ENCODE measurements around the gene CPSF2.

CPSF2 gene

DNA sequence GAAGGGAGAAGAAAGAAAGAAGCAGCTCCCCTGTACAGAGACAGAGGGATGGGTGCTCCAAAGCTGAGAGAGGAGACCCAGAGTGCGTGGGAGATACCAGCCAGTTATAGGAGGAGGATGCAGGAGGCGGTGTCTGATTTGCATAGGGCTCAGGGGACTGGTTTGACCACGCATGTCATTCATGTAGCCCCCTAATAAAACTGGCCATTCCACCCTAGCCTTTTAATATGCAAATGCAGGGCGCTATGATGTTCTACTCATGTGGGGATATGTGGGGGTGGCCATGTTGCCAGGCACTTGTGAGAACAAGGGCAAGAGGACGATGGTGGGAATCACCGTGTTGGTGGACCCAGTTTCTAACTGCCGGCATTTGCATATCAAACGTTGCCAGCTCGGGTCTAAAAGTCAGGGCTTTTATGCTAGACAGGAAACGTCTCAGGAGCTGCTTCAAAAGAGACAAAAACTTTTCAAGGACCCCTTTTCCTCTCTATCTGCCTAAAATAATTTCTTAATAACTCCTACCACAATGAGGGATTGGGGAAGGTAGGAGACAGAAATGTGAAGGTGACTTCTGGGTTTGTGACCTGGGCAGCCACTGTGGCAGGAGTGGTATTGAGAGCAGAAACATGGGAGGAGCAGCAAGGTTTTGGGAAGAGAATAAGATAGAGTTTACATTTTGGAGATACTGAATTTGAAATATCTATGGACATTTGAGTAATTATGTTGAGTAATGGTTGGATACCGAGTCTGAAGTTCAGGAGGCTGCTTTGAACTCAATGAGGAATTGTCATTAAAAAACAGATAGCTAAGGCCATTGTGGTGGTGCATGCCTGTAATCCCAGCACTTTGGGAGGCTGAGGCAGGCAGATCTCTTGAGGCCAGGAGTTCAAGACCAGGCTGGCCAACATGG lies 13.2 kb upstream of the CPSF2 start:
- TF ChIP-seq POU2F2 (IDR thresholded peaks at IDR 0.05; ENCODE audit: low read depth, low read length) (peak; percentile 94), POLR2AphosphoS5 (IDR thresholded peaks at IDR 0.05; ENCODE audit: low read depth, low read length) (peak; percentile 29; the same call in 1 of the 2 replicates), SPI1 (IDR thresholded peaks at IDR 0.05; ENCODE audit: low read depth, low read length) (no peak)
- FAIRE-seq (peak; percentile 87), DNase-seq (ENCODE audit: insufficient read length, low spot score) (peak; percentile 13)

DNA sequence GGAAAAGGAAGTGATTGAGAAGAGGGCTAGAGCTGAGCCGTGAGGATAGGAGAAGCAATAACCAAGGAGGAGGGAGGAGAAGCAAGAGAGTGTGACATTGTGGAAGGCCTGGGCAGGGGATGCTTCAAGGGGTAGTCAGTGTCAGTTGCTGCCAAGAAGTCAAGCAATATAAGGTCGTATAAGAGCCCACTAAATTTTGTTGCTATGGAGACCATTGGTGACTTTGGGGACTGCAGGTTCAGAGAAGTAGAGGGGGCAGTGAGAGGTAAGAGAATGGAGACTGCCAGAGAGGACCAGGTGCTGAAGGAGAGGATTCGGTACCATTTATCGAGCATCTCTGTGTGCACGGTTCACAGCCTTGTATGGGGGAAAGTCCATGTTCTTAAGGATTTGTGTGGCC lies 12.3 kb upstream of the CPSF2 start:
- DNase-seq (ENCODE audit: insufficient read length, low spot score) (no peak), FAIRE-seq (no peak)
- TF ChIP-seq POLR2A (IDR thresholded peaks at IDR 0.05; ENCODE audit: low read depth, low read length), result no peak
- no peak for TF ChIP-seq POLR2AphosphoS5 (IDR thresholded peaks at IDR 0.05; ENCODE audit: low read depth, low read length)
- no peak for TF ChIP-seq PAX5 (IDR thresholded peaks at IDR 0.05; ENCODE audit: insufficient read depth, low read length, severe bottlenecking)
- no peak for TF ChIP-seq SPI1 (IDR thresholded peaks at IDR 0.05; ENCODE audit: low read depth, low read length)
- no peak for TF ChIP-seq TAF1 (IDR thresholded peaks at IDR 0.05; ENCODE audit: low read depth, low read length)
- no peak for TF ChIP-seq POU2F2 (IDR thresholded peaks at IDR 0.05; ENCODE audit: low read depth, low read length)

DNA sequence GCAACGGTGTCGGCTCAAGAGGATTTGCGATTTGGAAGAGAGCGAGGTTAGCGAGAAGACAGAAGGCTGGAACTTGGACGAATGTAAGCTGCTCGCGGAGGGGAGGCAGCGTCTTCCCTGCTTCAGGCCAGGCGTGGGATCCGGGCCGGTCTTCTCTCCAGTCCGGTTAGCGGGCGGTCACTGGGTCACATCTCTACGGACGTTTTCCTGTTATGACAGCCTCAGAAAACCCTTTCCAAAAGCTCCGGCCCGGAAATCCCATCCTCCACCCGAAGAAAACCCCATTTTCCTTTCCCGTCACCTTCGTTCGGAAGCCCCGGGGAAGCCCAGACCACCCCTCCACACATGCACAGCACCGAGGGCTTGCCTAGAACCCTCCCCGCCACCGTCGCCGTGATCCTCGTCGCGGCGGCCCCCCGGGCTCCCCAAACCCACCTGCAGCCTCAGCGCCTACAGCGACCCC lies 531 bp upstream of the CPSF2 start:
- TF ChIP-seq PAX5 (IDR thresholded peaks at IDR 0.05; ENCODE audit: insufficient read depth, low read length, severe bottlenecking), result no peak
- TF ChIP-seq POLR2A (IDR thresholded peaks at IDR 0.05; ENCODE audit: low read depth, low read length), result no peak; the same call in 1 of the 2 replicates
- no peak for TF ChIP-seq SPI1 (IDR thresholded peaks at IDR 0.05; ENCODE audit: low read depth, low read length)
- TF ChIP-seq POU2F2 (IDR thresholded peaks at IDR 0.05; ENCODE audit: low read depth, low read length), result no peak
- no peak for TF ChIP-seq POLR2AphosphoS5 (IDR thresholded peaks at IDR 0.05; ENCODE audit: low read depth, low read length)
- TF ChIP-seq TAF1 (IDR thresholded peaks at IDR 0.05; ENCODE audit: low read depth, low read length), result no peak
- peak; percentile 16 for FAIRE-seq
- DNase-seq (ENCODE audit: insufficient read length, low spot score), result no peak

DNA sequence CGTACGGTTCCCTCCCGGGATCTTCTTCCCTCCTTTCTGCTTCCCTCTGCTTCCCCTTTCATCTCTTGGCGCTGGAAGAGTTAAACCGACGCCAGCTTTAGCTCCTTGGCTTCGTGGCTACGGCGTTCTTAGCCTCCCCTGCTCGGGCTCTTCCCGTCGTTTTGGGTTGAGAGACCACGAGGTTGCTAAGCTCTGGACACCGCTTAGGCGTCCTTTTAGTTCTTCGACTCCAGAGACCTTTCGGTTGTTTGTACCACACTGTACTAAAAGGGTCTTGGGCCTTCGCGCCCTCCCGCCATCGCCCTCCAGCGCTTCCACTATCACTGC lies 545 bp downstream of the CPSF2 start:
- FAIRE-seq, result no peak

DNA sequence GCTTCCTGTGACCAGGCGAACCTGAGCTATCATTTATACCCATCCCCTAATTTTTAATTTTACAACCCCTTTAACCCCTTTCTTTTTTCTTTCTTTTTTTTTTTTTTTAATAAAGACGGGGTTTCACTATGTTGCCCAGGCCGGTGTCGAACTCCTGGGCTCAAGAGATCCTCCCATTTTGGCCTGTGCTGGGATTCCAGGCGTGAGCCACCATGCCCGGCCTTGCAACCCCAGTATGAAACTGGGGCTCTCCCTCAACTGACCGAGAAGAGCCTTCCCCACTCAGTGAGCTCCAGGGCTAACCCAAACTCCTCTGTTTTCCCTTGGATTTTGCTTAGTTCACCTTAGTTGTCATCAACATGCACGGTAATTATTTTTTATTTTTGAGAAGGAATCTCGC lies 992 bp downstream of the CPSF2 start:
- FAIRE-seq, result no peak
- TF ChIP-seq POLR2A (IDR thresholded peaks at IDR 0.05; ENCODE audit: low read depth, low read length) (no peak), PAX5 (IDR thresholded peaks at IDR 0.05; ENCODE audit: insufficient read depth, low read length, severe bottlenecking) (no peak), POLR2AphosphoS5 (IDR thresholded peaks at IDR 0.05; ENCODE audit: low read depth, low read length) (no peak), TAF1 (IDR thresholded peaks at IDR 0.05; ENCODE audit: low read depth, low read length) (no peak), POU2F2 (IDR thresholded peaks at IDR 0.05; ENCODE audit: low read depth, low read length) (no peak), SPI1 (IDR thresholded peaks at IDR 0.05; ENCODE audit: low read depth, low read length) (no peak)

More for the DNA sequence above, 545 bp downstream of the CPSF2 start:
- TF ChIP-seq POU2F2 (IDR thresholded peaks at IDR 0.05; ENCODE audit: low read depth, low read length) (no peak), POLR2A (IDR thresholded peaks at IDR 0.05; ENCODE audit: low read depth, low read length) (no peak), PAX5 (IDR thresholded peaks at IDR 0.05; ENCODE audit: insufficient read depth, low read length, severe bottlenecking) (no peak), SPI1 (IDR thresholded peaks at IDR 0.05; ENCODE audit: low read depth, low read length) (no peak), TAF1 (IDR thresholded peaks at IDR 0.05; ENCODE audit: low read depth, low read length) (no peak), POLR2AphosphoS5 (IDR thresholded peaks at IDR 0.05; ENCODE audit: low read depth, low read length) (no peak)
- peak; percentile 10 for DNase-seq (ENCODE audit: insufficient read length, low spot score)

DNA sequence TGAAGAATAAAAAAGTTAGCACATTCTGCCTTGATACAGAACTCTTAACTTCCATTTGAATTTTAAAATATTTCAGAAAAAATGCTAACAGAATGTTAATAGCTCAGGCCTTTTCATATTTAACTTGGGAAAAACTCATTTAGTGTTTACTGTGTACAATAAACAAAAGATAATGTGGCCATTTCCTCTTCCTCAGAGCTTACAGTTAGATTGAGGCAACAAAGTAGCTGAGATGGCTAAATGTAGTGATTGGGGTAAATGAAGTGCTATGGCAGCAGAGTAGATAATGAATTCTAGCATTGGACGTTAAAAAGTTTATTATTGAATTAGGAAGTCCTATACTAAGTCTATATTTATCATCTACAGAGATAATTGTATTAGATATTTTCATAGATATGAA lies 12.7 kb downstream of the CPSF2 start:
- DNase-seq (ENCODE audit: insufficient read length, low spot score), result no peak
- TF ChIP-seq TAF1 (IDR thresholded peaks at IDR 0.05; ENCODE audit: low read depth, low read length) (no peak), PAX5 (IDR thresholded peaks at IDR 0.05; ENCODE audit: insufficient read depth, low read length, severe bottlenecking) (no peak), SPI1 (IDR thresholded peaks at IDR 0.05; ENCODE audit: low read depth, low read length) (no peak), POLR2AphosphoS5 (IDR thresholded peaks at IDR 0.05; ENCODE audit: low read depth, low read length) (no peak), POU2F2 (IDR thresholded peaks at IDR 0.05; ENCODE audit: low read depth, low read length) (no peak), POLR2A (IDR thresholded peaks at IDR 0.05; ENCODE audit: low read depth, low read length) (no peak)
- FAIRE-seq, result no peak

More for the DNA sequence above, 992 bp downstream of the CPSF2 start:
- no peak for DNase-seq (ENCODE audit: insufficient read length, low spot score)

DNA sequence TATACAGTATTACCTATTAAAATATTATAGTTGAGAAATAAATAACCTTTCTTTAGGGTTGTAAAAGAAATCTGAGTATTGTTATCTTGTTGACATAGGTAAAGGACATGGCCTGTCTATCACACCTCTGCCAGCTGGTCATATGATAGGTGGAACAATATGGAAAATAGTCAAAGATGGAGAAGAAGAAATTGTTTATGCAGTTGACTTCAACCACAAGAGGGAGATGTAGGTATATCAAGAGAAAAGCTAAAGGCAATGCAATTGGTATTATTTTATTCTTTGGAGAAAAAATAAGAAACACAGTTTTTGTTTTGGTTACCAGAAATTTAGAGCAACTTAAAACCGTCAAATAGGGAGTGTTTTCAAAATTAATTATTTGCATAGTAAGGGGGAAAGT lies 13.5 kb downstream of the CPSF2 start:
- TF ChIP-seq TAF1 (IDR thresholded peaks at IDR 0.05; ENCODE audit: low read depth, low read length), result no peak
- no peak for TF ChIP-seq POLR2AphosphoS5 (IDR thresholded peaks at IDR 0.05; ENCODE audit: low read depth, low read length)
- TF ChIP-seq SPI1 (IDR thresholded peaks at IDR 0.05; ENCODE audit: low read depth, low read length), result no peak
- TF ChIP-seq PAX5 (IDR thresholded peaks at IDR 0.05; ENCODE audit: insufficient read depth, low read length, severe bottlenecking), result no peak
- no peak for TF ChIP-seq POLR2A (IDR thresholded peaks at IDR 0.05; ENCODE audit: low read depth, low read length)
- TF ChIP-seq POU2F2 (IDR thresholded peaks at IDR 0.05; ENCODE audit: low read depth, low read length), result no peak
- FAIRE-seq (no peak), DNase-seq (ENCODE audit: insufficient read length, low spot score) (no peak)

DNA sequence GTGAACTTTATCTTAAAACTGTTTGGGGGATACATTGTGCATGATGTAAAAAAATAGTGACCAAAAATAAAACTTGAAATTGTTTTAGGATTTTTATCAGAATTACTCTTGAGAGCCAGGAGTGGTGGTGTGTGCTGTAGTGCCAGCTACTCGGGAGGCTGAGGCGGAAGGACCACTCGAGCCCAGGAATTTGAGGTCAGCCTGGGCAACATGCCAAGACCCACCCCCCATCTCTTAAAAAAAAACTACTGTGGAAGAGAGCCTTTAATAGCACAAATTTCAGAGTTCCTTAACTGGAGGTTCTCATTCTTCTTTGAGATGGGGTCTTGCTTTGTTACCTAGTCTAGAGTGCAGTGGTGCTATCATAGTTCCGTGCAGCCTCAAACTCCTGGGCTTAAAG lies 21.5 kb downstream of the CPSF2 start:
- no peak for TF ChIP-seq POLR2AphosphoS5 (IDR thresholded peaks at IDR 0.05; ENCODE audit: low read depth, low read length)
- TF ChIP-seq POU2F2 (IDR thresholded peaks at IDR 0.05; ENCODE audit: low read depth, low read length), result no peak
- TF ChIP-seq POLR2A (IDR thresholded peaks at IDR 0.05; ENCODE audit: low read depth, low read length), result no peak
- no peak for TF ChIP-seq TAF1 (IDR thresholded peaks at IDR 0.05; ENCODE audit: low read depth, low read length)
- no peak for TF ChIP-seq PAX5 (IDR thresholded peaks at IDR 0.05; ENCODE audit: insufficient read depth, low read length, severe bottlenecking)
- no peak for TF ChIP-seq SPI1 (IDR thresholded peaks at IDR 0.05; ENCODE audit: low read depth, low read length)
- FAIRE-seq, result no peak
- DNase-seq (ENCODE audit: insufficient read length, low spot score), result no peak

DNA sequence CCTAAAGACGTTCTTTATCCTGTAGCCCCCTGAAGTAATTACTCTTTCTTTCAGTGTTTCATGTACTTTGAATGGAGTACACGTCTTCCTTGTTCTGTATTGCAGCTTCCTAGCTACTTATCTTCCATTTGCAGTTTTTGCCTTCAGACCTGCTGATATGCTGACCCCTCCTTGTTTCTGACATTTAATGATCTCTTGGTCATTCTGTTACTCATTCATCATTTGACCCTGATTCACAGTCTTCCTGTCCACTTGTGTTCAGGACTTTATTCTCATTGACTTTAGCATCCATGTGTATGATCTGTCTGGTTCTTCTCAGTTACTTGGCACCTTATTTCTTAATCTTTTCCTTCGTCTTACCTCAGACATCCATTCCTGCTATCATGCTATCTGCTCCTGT lies 22.2 kb downstream of the CPSF2 start:
- FAIRE-seq, result no peak
- TF ChIP-seq POLR2A (IDR thresholded peaks at IDR 0.05; ENCODE audit: low read depth, low read length), result no peak

DNA sequence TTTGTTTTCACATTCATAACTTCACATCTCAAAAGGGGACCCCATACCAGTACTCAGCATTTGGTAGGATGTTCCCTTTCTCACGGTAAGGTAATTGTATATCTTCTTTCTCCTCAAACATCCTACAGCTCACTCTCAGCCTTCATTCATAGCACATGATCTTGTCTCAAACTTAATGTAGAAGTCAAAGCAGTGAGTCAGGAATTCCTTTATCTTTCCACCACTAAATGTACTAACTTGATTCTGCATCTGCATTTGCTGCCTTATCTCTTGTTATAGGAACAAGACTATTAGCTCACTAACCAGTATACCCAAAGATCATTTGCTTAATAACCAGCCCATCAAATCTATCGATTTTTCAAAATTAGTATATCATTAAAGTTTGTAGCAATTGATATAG lies 22.9 kb downstream of the CPSF2 start:
- DNase-seq (ENCODE audit: insufficient read length, low spot score), result no peak
- TF ChIP-seq POU2F2 (IDR thresholded peaks at IDR 0.05; ENCODE audit: low read depth, low read length) (no peak), PAX5 (IDR thresholded peaks at IDR 0.05; ENCODE audit: insufficient read depth, low read length, severe bottlenecking) (no peak), SPI1 (IDR thresholded peaks at IDR 0.05; ENCODE audit: low read depth, low read length) (no peak), POLR2A (IDR thresholded peaks at IDR 0.05; ENCODE audit: low read depth, low read length) (no peak), TAF1 (IDR thresholded peaks at IDR 0.05; ENCODE audit: low read depth, low read length) (no peak), POLR2AphosphoS5 (IDR thresholded peaks at IDR 0.05; ENCODE audit: low read depth, low read length) (no peak)
- FAIRE-seq, result peak; percentile 31

More for the DNA sequence above, 22.2 kb downstream of the CPSF2 start:
- no peak for DNase-seq (ENCODE audit: insufficient read length, low spot score)

All from GM12891 (cell line).